Keratinocyte (primary cell): ENCODE measurements around the gene TENM4.

ENCODE experiments used
- EZH2 ChIP-seq: IDR thresholded peaks from one replicate; pipeline ENCODE4 v1.6.1; 2012; ENCODE audit warnings: inconsistent platforms, mild to moderate bottlenecking, low read length, moderate library complexity
- TF ChIP-seq, protein P1 (sequence below), 3 experiments: IDR thresholded peaks in 1 of 3; conservative IDR thresholded peaks in 1 of 3; optimal IDR thresholded peaks in 1 of 3; 2 replicates in 2 of 3; 3 replicates in 1 of 3; pipeline versions ENCODE3 to v1.5.1; 2011; ENCODE audit warnings: low read length in 3 of 3, mild to moderate bottlenecking in 3 of 3, moderate library complexity in 2 of 3, control low read depth in 1 of 3, inconsistent platforms in 1 of 3; ENCODE audit not compliant: insufficient read depth in 2 of 3; ENCODE audit errors: extremely low read depth in 1 of 3

DNA sequence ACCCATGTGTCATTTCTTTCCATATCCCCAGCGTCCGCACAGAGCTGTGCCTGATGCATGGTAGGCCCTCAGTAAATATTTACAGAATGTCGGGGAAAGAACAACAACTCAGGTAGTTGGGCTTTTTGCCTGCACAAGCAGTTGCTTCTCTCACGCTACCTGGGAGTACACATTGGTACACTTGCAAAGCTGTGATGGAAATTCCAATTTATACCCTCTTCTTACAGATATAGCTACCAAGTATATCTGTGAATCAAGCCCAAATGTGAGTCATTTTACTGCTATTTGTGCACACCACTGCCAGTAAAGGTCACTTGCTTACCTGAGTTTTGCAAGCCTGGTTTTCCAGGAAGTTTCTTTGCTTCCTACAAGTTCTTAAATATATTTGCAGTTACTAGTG lies 533.2 kb downstream of the TENM4 start:
- TF ChIP-seq, protein P1, sequence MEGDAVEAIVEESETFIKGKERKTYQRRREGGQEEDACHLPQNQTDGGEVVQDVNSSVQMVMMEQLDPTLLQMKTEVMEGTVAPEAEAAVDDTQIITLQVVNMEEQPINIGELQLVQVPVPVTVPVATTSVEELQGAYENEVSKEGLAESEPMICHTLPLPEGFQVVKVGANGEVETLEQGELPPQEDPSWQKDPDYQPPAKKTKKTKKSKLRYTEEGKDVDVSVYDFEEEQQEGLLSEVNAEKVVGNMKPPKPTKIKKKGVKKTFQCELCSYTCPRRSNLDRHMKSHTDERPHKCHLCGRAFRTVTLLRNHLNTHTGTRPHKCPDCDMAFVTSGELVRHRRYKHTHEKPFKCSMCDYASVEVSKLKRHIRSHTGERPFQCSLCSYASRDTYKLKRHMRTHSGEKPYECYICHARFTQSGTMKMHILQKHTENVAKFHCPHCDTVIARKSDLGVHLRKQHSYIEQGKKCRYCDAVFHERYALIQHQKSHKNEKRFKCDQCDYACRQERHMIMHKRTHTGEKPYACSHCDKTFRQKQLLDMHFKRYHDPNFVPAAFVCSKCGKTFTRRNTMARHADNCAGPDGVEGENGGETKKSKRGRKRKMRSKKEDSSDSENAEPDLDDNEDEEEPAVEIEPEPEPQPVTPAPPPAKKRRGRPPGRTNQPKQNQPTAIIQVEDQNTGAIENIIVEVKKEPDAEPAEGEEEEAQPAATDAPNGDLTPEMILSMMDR (optimal IDR thresholded peaks at IDR 0.05 in 1 of 3, IDR thresholded peaks at IDR 0.05 in 1 of 3, conservative IDR thresholded peaks at IDR 0.05 in 1 of 3; ENCODE audit: extremely low read depth in 1 of 3, insufficient read depth in 2 of 3, low read length in 3 of 3): no peak
- TF ChIP-seq EZH2: no peak
